ENCODE measurements around the gene TTLL11. TPM values are rescaled to one million over a fixed set of nuclear protein-coding genes. Genes with fewer than 3 reads are reported as not detected.
A peak's percentile ranks its signal among the peaks of the same experiment; 100 is the strongest.

TTLL11 gene
- total RNA-seq, 4 donors from 2014 or later, result 9.1 to 14.6 (median 9.7) TPM

DNA sequence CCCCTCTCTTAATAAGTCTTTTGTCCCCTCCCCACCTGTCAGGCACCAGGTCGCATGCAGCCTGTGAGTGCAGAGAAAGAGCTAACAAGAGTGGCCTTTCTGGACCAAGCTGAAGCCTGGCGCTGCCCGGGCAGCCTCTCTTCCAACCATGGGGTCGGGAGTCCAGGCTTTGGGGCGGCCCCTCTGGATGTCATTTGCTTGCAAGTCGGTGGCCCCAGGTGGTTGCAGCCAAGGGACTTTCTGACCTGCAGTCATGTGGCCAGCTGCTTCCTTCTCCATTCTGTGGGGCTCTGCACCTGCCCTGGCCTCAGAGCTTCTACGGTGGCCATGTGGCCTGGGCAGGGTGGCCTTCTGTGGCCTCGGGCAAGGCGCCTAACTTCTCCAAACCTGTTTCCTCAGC, 282.0 kb downstream of the TTLL11 start:
- peak in 1 of 2 donors; percentile 80 for DNase-seq (ENCODE audit: low spot score in 2 of 2)
- intact Hi-C loops (cut with DNase I; ENCODE audit: low total_unique reads), result no loop called here
- H3K4me3 ChIP-seq (ENCODE audit: low read depth, poor library complexity, severe bottlenecking), result no peak overlapping the region
- 89 to 96% methylated on average over 4 to 9 of the region's 9 CpGs for WGBS, 2 donors
- TF ChIP-seq, protein P1, sequence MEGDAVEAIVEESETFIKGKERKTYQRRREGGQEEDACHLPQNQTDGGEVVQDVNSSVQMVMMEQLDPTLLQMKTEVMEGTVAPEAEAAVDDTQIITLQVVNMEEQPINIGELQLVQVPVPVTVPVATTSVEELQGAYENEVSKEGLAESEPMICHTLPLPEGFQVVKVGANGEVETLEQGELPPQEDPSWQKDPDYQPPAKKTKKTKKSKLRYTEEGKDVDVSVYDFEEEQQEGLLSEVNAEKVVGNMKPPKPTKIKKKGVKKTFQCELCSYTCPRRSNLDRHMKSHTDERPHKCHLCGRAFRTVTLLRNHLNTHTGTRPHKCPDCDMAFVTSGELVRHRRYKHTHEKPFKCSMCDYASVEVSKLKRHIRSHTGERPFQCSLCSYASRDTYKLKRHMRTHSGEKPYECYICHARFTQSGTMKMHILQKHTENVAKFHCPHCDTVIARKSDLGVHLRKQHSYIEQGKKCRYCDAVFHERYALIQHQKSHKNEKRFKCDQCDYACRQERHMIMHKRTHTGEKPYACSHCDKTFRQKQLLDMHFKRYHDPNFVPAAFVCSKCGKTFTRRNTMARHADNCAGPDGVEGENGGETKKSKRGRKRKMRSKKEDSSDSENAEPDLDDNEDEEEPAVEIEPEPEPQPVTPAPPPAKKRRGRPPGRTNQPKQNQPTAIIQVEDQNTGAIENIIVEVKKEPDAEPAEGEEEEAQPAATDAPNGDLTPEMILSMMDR (IDR thresholded peaks at IDR 0.05), result no peak
- TF ChIP-seq POLR2A (IDR thresholded peaks at IDR 0.05), result no peak

DNA sequence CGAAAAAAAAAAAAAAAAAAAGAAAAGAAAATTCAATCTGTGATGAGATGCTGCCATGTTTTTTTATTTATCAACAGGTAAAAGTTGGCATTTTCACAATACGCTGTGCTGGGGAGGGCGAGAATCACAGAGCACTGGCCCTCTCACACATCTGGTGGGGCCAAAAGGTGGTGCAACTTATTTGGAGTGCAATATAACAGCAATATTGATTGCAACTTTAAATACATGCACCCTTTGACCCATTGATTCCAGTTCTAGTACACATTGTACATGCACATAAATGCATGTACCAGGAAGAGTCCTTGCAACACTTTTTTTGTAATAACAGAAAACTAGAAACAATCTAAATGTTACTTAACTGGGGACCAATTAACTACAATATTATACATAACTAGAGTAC, 282.6 kb downstream of the TTLL11 start:
- WGBS, 2 donors, result 85 to 90% methylated on average over 3 of the region's 3 CpGs
- peak in 1 of 2 donors; percentile 54 for DNase-seq (ENCODE audit: low spot score in 2 of 2)
- TF ChIP-seq POLR2A (IDR thresholded peaks at IDR 0.05), result no peak
- TF ChIP-seq, protein P1 (IDR thresholded peaks at IDR 0.05), result no peak
- intact Hi-C loops (cut with DNase I; ENCODE audit: low total_unique reads), result no loop called here
- H3K4me3 ChIP-seq (ENCODE audit: low read depth, poor library complexity, severe bottlenecking), result no peak overlapping the region

DNA sequence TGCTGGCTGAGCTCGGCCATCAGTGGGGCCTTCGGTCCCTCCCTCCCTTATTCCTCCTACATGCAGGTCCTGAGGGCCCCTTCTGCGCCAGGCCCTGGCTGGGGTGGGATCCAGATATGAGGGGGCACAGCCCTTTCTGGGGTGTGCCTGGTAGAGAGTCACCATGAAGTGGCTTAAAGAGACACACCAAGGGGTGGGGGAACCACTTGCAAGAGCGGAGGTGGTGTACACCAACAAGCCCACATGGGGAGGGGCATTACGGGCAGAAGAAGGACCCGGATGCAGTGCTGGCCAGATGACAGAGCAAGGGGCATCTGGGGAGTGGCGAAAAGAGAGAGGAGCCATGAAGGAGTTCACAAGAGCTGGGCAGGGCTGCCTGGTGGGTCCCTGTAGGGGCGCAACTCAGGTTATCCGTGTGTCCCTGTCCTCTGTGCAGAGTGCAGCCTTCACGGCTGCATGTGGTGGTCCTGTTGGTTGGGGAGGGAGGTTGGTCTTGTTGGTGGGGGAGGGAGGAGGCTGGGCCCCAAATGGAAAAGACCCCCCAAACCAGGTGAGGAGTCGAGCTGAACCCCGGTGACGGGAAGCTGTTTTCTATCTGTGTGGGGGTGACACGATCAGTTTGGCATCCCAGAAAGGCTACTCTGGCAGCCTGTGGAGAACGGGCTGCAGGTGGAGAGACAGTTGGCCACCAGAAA, 283.6 kb downstream of the TTLL11 start:
- WGBS, 2 donors, result 92 to 95% methylated on average over 15 of the region's 15 CpGs

DNA sequence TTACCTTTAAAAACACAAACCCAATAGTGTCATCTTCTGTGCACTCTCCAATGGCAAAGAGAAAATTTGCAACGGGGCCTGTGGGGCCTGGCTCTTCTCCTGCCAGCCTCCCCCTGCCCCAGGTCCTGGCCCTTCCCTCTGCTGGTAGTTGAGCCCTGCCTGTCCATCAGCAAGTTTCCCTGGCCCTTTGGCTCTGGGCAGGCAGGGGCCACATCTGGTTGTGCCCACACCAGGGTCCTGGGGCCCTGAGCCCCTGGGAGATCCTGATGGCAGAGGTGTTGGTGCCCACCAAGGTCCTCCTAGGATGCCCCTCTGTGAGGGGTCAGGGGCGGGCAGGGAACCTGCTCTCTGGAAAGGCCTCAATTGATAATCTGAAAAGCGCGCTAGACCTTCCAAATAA, 284.3 kb downstream of the TTLL11 start:
- 69 to 84% methylated on average over 4 of the region's 4 CpGs for WGBS, 2 donors
- H3K4me3 ChIP-seq (ENCODE audit: low read depth, poor library complexity, severe bottlenecking), result no peak overlapping the region
- peak in 1 of 2 donors; percentile 68 for DNase-seq (ENCODE audit: low spot score in 2 of 2)
- intact Hi-C loops (cut with DNase I; ENCODE audit: low total_unique reads), result no loop called here
- no peak for TF ChIP-seq POLR2A (IDR thresholded peaks at IDR 0.05)
- TF ChIP-seq, protein P1 (IDR thresholded peaks at IDR 0.05), result no peak

More for the DNA sequence above, 283.6 kb downstream of the TTLL11 start:
- intact Hi-C loops (cut with DNase I; ENCODE audit: low total_unique reads), result no loop called here
- no peak overlapping the region for H3K4me3 ChIP-seq (ENCODE audit: low read depth, poor library complexity, severe bottlenecking)
- TF ChIP-seq, protein P1 (IDR thresholded peaks at IDR 0.05), result no peak
- no peak for TF ChIP-seq POLR2A (IDR thresholded peaks at IDR 0.05)
- DNase-seq (ENCODE audit: low spot score in 2 of 2), result peak in 1 of 2 donors; percentile 59

DNA sequence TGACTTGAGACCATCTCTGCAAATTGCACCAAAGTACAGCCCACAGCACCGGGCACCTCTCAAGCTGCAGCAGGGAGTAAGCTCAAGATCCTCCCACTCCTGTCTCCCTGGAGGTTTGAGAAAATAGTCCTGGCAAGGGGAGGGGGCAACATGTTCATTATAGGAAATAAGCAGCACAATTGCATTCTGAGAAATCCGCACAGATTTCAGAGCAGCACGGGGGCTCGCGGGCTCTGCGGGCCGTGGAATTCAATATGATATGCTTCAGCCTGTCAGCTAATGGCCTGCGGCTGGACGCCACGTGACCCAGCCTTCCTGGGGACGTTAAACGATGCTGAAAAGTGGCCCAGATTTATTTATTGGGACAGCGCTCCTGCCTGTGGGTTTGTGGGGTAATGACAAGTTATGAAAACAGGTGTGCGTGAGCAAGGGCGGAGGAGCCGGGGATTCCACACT, 285.3 kb downstream of the TTLL11 start:
- DNase-seq (ENCODE audit: low spot score in 2 of 2), result peak in 1 of 2 donors; percentile 78
- intact Hi-C loops (cut with DNase I; ENCODE audit: low total_unique reads), result no loop called here
- TF ChIP-seq POLR2A (IDR thresholded peaks at IDR 0.05), result no peak
- TF ChIP-seq, protein P1 (IDR thresholded peaks at IDR 0.05), result no peak
- 54 to 61% methylated on average over 16 of the region's 16 CpGs for WGBS, 2 donors
- H3K4me3 ChIP-seq (ENCODE audit: low read depth, poor library complexity, severe bottlenecking), result no peak overlapping the region
